HG03521 (cell line): ENCODE measurements around the gene IGF2BP3.
A peak's percentile ranks its signal among the peaks of the same experiment; 100 is the strongest.

Experiments used
- ATAC-seq: cut with Tn5 transposase; IDR thresholded peaks from one replicate; pipeline ENCODE4 v1.9.1; 2021; ENCODE audit warnings: mild to moderate bottlenecking, moderate library complexity; ENCODE audit not compliant: unreplicated experiment

Gene IGF2BP3

DNA sequence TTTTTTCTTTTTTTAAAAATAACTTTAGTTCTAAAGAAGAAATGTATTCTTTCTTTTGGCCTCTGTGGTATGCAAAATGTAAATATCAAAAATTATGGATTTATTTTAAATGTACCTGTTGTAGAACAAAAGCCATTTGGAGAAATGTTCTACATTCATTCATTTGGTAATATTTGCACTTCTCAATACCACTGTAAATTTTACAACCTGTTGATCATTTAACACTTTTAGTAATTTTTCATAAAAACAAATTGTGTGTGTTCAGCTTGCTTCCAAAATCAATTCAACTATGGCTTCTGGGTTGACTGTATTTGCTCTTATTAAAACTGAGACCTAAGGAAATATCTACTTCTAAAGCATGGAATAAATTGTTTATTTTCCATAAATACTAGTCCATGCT lies 2.3 kb upstream of the IGF2BP3 start:
- ATAC-seq: no peak

DNA sequence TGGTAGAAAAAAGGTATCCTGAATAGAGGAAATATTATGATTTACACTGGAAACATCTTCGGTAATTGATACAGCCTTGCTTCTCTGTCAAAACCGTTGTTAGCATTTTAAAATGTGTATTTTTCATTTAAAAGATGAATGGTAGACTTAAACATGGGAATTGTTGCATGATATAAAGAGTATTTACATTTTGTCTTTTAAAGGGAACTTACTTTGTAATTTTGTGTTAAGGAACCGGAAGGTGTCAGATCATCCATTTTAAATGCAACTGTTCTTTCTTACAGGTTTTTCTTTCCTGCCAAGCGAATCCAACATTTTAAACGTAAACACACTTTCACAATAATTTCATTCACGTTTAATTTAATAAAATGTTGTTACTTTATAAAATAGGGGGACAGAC lies 1.8 kb upstream of the IGF2BP3 start:
- ATAC-seq: no peak

DNA sequence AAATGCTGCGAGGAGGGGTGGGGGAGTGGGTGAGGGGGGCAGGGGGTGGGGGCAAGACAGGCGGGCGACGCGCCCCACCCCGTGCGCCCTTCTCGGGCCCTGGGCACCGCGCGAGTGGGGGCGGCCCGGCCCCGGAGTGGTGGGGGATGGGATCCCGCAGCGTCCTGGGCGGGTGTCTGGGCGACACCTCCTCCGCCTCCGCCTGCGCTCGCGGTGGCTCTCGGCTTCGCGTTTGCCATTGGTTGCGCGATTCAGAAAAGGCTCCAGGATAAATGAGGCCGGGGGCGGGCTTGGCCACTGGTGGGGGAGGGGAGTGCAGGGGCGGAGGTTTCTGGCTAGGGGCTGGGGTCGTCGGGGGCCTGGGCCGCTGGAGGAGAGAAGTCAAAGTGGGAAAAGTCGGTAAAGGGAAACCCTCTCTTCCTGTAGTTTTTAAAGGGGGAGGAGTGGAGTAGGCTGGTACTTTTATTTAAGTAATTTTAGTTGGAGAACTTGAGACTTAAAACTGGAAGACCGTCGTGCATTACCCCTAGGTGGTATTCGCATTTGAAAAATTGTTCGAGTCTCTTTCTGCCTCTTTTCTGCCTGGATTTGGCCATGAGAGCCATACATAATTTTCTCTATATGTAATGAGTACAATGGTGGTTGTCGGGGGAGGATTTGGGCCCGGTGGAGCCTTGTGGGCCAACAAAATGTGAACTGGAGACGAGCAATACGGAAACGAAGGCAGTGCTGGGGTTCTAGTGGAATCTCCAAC lies 992 bp upstream of the IGF2BP3 start:
- ATAC-seq: no peak

DNA sequence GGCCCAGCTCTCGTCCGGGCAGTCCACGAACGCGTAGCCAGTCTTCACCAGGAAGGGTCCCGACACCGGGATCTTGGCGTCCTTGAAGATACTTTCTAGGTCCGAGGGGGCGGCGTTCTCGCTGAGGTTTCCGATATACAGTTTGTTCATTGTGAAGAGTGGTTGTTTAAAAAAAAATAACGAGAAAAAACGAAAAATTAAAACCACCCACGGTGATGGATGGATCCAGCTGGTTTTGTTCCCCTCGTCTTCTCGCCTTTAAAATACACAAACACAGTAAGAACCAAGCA lies 385 bp downstream of the IGF2BP3 start:
- ATAC-seq: no peak

DNA sequence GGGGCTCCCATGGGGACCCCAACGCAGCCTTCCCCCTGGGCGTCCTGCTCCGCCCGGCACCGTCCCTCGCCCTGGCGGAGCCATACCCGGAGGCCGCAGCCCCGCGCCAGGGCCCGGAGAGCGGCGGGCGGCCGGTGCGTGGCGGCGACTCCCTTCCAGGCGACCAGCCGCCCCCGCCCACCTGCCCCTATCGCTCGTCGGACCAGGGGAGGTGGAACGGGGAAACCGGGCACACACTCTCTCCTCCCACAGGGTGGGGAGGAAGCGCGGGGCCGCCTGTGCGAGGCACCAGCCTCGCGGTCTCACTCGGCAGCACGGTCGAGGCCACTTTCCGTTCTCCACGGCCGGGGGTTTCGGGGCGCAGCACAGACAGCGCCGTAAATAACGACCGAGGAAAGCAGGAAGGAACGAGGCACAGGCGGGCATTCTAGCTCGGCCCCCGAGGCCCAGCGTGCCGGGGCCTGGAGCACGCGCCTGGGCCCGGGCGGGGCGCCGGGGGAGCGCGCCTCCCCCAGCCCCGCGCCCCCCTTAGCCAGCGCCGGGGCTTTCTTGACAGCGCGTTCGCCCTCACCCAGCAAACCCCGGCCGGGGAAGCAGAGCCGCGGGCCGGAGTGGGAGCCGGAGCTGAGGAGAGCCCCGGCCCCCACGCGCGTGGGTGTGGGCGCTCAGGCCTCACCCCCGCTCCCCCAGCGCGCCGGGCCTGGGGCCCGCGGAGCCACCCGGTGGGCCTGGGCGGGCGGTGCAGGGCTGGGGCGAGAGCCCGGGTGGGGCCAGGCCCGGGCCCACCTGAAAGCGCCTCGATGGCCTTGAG lies 936 bp downstream of the IGF2BP3 start:
- peak; percentile 21 for ATAC-seq

DNA sequence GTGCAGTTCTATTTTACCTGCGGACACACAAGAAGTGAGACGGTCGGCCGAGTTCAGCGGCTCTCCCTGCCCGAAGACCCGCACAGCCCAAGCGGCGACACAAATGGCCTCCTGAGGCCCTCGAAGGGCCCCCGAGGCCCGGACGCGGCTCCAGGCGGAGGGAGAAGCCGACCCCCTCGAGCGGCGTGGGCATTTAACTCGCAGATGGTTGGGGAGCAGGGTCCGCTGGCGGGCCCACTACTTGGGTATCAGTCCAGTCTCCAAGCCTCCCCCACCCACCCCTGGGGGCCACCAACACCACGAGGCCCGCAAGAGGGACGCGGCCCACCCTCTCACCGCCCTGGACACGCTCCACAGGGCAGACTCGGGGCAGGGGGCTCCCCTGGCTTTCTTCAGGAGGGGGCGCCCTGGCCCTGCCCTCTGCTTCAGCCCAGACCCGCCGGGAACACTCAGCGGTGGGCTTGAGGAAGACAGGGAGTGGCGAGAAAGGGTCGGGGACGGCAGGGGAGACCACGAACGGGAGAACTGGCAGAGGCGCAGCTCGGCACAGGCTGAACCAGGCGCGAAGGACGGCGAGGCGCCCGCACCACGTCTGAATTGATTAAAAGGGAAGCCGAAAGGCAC lies 1.7 kb downstream of the IGF2BP3 start:
- ATAC-seq: no peak

DNA sequence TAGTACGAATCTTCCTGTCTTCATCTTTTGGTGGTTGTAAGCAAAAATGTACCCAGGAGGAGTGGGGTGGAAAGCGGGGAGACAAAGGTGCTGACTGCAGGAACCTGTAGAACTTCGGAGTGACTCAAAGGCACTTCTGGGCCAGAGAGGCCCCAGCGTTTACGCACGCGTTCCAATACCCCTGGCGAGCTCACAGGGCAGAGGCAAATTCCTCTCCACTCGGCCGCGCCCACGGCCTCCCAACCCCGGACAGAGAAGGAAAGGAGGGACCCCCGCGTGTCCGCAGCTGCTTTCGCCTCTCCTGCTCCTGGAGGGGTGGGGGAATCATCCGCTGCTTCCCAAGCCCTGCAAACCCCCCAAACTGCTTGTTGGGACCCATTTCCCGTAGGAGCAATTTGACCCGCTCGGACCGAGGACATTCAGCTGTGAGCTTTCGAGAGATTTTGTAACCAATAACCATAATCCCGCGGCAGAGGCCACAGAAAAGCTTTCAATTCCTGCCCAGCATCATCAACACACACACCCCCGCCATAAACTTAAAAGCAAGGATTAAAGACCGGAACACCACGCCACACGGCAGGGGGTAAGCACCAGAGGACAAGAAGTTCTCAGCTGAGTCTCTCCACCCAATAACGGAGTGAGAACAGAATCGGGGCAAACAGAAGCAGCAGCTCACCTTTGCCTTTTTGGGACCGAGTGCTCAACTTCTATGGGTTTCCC lies 2.3 kb downstream of the IGF2BP3 start:
- ATAC-seq: no peak

DNA sequence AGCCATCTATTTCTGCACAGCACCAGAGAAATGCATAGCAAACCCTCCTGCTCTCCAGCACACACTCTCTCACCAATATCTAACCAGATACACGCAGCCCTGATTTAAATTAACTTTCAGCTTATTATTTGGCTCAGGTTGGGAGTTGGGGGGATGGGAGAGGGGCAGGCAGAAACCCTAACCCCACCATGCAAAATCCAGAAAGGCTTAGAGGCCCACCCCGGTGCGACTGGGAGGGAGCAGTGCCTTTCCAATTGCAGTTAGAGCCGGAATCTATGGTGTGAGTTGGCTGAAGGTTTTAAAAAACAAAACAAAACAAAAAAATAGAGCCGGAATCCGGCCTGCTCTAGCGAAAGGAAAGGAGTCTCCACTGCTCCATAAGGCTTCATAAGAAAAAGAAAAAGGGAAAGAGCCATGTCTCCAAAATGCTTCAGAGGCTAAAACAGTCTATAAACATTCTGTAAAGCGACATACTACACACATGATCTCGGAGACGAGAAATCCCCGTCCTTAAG lies 2.9 kb downstream of the IGF2BP3 start:
- no peak for ATAC-seq

DNA sequence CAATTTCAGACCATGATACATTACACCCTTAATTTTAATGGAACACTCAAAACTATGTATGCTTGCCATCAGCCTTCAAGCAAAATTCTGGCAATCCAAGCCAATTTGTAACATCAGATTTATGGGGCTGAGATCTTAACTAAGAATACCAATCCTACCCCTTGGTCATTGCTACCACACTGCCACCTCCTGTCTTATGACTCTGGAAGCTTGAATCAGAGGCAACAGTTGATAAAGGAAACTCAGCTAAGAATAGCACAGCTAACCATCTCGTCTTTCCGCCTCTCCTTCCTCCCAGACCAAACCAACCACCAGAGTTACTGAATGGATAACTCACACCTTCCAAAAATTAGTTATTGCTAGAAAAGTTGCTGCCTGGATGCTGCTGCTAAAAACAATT lies 7.4 kb downstream of the IGF2BP3 start:
- ATAC-seq: no peak

DNA sequence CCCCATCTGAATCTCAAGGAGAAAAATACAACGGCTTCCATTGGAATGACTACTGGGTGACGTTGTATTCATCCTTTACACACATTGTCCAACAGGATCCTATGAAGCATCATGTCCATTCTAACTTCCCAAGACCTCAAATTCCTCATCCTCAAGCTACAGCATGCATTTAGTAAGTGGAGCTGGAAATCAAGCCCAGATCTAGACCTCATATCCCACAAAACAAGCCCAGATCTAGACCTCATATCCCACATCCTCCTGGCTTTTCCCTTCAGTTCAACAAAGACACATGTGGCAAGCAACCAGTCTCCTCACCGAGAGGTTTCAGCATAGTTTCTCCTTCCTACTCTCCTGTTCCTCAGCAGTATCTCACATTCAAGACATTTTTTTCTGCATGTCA lies 12.2 kb downstream of the IGF2BP3 start:
- no peak for ATAC-seq

DNA sequence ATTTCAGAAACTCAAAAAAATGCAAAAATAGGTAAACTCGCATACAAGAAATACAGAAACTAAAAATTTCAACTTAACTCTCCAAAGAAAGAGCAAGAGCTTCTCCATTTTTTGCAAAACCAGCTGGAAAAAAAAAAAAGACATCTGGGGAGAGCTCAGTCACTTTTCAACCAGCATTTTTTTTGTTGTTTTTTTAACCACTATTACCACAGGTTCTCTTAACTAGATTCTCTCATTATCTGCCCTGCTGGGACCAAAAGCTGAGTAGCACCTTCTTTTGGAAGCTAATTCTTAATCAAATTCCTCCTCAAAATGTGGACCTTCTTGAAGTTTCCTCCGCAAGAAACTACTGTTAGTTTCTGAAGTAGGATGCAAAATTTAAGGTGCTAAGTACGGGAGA lies 14.2 kb downstream of the IGF2BP3 start:
- no peak for ATAC-seq

DNA sequence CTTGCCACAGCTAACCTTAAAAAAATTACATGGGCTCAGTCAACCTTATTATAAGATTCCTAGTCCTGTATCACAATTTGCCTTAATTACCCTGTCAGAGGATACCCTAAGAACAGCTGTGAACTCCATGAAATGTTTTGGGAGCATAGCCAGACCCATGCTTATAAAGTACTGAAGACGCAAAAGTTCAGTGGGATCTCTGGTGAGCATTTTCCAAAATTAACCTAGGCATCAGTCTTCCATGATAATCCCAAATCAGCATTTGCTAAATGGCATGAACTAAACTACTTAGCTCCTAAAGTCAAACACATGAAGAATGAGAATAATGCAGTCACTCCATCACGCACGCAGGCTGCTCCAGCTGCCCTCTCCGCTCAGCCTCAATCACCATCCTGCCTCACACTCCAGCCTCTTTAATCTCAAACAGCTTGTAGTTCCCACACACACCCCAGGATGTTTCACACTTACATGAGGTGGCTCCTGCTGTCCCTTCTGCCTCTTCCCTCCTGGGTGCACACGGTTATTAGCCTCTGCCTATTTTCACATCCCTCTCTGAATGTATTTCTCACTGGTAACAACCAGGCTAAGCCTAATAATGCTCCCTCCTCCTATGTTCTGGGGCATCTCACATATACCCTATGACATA lies 15.3 kb downstream of the IGF2BP3 start:
- ATAC-seq: no peak

DNA sequence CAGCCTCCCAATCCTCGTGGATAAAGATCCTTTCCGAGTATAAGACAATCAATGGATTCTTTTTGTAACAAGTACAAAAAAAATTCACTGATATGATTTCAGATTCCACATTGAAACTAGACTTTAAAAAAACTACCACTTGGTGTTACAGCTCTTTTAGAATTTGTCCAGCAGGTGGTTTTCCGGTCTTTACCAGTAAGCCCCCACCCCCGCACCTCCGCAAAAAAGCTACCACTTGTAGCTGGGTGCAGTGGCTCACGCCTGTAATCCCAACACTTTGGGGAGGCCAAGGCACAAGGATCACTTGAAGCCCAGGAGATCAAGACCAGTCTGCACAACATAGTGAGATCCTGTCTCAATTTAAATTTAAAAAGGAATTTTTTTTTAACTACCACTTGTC lies 19.8 kb downstream of the IGF2BP3 start:
- no peak for ATAC-seq

DNA sequence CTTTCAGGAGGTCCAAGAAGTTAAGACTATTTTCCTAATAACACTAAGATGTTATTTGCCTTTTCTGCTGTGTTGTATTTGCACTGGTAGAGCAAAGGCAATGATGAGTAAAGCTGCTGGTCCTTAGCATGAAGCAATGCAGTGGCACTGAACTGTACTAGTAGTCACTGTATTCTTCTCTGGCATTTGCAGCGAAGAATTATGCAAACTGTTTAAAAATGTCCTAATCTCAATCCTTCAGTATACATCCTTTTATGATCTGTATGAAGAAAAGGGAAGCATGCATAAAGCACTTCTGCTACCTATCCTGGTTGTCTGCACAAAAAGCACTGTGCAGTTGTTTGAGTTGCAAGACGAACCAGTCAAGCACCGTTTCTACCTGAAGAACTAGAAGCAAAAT lies 20.4 kb downstream of the IGF2BP3 start:
- no peak for ATAC-seq

DNA sequence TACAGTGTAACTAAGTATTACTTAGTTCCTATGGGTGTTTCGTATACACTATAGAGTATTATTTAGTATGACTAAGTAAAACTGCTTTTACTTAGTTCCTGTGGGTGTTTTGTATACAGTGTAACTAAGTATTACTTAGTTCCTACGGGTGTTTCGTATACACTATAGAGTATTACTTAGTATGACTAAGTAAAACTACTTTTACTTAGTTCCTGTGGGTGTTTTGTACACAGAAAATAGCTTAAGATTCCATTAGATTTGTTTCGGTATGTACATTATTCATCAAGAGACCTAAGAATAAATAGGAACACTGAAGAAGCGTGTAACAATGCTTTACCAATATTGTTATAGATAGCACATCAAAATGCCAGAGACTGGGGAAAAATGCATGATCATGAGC lies 25.0 kb downstream of the IGF2BP3 start:
- ATAC-seq: no peak

DNA sequence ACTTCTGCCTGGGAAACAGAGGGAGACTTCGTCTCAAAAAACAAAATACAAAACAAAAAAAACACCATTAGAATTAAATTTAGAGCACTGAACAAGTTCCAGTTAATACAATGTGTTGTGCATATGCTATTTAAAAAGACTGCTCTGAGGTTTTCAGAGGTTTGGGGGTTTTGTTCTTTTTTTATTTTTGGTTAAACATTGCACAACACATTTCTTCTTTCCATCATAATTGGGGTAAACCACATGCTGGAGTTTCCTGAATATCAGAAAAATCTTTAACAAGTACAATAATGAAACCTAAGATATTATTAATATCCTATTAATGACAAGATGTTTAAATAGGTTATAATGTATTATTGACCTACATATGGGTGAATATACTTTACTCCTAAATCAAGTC lies 26.3 kb downstream of the IGF2BP3 start:
- ATAC-seq: no peak

DNA sequence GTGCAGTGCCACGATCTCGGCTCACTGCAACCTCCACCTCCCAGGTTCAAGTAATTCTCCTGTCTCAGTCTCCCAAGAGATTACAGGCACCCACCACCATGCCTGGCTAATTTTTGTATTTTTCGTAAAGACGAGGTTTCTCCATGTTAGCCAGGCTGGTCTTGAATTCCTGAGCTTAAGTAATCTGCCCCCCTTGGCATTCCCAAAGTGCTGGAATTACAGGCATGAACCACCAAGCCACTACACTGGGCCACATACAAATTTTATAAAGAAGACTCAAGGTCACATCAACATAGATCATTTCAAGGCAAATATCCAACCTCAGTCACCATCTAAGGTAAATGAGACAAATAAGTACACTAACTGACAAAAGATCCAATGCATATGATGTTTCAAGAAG lies 32.1 kb downstream of the IGF2BP3 start:
- no peak for ATAC-seq

DNA sequence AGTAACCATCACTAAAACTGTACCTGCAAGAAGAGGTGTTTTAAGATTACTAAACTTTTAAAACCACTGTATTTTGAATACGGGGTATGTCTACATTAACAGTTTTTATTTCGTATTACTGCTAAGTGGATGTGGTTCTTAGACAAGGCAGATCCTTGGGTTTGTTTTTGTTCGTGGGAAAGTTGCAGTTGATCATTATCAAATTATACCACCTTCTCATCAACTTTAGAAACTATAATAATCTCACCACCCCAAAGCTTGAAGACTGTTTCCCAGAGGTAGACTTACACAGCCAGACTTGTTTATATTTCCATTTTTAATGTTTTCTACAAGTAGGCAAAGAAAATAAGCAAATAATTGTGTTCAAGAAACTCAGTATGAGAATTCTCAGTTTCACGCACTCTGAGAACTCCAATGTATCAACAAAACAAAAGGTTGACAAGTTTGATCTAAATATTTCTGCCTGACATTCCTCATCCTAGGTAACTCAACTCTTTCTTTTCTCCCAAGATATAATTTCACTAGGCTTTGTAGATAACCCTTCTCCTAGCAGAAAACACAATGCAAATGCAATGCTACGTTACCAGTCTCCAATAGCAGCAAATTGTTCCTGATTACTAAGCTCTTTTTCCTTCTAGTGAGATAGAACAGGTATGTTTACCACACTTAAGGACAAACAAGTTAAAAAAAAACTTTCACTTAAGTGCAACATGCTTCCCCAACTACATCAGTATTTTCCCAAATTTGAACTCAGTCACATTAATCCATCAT lies 36.0 kb downstream of the IGF2BP3 start:
- no peak for ATAC-seq

DNA sequence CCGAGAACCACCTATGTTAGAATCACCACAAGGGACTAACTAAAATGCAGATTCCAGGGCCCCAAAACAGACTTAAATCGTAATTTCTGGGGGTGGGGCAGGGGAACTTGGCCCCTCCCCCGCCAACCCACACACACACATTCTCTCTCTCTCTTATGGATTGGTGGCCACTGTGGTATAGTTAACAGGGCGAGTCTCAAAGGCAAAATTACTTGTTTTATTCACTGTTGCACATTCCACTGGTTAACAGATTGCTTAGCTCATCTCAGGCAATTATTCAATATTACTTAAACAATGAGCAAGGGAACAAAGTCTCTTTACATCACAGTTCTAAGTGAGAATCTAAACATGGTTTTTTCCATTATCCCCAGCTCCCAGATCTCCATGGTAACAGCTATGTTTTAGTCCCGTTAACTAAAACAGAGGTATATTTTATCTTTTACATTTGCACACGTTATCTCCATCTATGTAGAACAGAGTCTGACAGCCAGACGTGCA lies 38.5 kb downstream of the IGF2BP3 start:
- ATAC-seq: no peak

DNA sequence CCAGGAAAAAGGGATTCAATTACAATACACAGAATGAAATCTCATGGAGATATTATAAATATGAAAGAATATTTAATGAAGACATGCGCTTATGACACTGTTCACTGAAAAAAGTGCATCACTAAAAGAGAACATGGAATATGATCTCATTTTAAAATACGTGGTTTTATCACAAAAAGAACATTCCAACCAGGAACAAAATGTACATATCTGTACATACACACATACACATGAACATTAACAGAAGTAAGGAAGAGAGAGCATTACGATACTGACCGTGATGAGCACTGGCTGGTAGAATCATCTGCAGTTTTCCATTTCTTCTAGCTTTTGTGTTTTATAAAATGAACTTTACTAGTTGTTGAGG lies 39.4 kb downstream of the IGF2BP3 start:
- no peak for ATAC-seq
